Measurements from ENCODE around the gene TTC29. TPM values are rescaled to one million over a fixed set of nuclear protein-coding genes. Genes with fewer than 3 reads are reported as not detected.

TTC29 gene
- total RNA-seq, 4 donors from 2014 or later, result 0.27 to 0.67 TPM; not detected in 2

GRCh38 chr4:146661367-146661766 lies 284.3 kb downstream of the TTC29 start:
- WGBS, 2 donors, result 54 to 56% methylated on average over 4 of the region's 4 CpGs
- no peak for DNase-seq
- intact Hi-C loops (cut with DNase I), result no loop called here
- TF ChIP-seq, protein P1, sequence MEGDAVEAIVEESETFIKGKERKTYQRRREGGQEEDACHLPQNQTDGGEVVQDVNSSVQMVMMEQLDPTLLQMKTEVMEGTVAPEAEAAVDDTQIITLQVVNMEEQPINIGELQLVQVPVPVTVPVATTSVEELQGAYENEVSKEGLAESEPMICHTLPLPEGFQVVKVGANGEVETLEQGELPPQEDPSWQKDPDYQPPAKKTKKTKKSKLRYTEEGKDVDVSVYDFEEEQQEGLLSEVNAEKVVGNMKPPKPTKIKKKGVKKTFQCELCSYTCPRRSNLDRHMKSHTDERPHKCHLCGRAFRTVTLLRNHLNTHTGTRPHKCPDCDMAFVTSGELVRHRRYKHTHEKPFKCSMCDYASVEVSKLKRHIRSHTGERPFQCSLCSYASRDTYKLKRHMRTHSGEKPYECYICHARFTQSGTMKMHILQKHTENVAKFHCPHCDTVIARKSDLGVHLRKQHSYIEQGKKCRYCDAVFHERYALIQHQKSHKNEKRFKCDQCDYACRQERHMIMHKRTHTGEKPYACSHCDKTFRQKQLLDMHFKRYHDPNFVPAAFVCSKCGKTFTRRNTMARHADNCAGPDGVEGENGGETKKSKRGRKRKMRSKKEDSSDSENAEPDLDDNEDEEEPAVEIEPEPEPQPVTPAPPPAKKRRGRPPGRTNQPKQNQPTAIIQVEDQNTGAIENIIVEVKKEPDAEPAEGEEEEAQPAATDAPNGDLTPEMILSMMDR (IDR thresholded peaks at IDR 0.05), result no peak
- no peak for TF ChIP-seq POLR2A (IDR thresholded peaks at IDR 0.05)
- no peak overlapping the region for H3K4me3 ChIP-seq (replicated peaks in 1 of 3)
- H3K9me3 ChIP-seq, result no peaks in the 10 kb centered on the region
- H3K27me3 ChIP-seq, result peaks cover 1% of the 10 kb centered on the region
- H3K27ac ChIP-seq, result no peak overlapping the region
- H3K36me3 ChIP-seq, result no peaks in the 10 kb centered on the region
- H3K4me1 ChIP-seq, result no peaks in the 10 kb centered on the region

Data from thyroid gland (tissue), 4 donors.